Activated naive CD8-positive, alpha-beta T cell treated with anti-CD3 and anti-CD28 coated beads, Interleukin-2, amount 50 U/mL, for 16 hours (primary cell): ENCODE results near the gene IGF2BP3.

Experiments used
- DNase-seq: peaks from one replicate; pipeline ENCODE4 v3.0.0-alpha.2; 2020; ENCODE audit warnings: low read depth, low spot score

Gene IGF2BP3

DNA sequence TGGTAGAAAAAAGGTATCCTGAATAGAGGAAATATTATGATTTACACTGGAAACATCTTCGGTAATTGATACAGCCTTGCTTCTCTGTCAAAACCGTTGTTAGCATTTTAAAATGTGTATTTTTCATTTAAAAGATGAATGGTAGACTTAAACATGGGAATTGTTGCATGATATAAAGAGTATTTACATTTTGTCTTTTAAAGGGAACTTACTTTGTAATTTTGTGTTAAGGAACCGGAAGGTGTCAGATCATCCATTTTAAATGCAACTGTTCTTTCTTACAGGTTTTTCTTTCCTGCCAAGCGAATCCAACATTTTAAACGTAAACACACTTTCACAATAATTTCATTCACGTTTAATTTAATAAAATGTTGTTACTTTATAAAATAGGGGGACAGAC is 1.8 kb upstream of the IGF2BP3 start:
- no peak for DNase-seq

DNA sequence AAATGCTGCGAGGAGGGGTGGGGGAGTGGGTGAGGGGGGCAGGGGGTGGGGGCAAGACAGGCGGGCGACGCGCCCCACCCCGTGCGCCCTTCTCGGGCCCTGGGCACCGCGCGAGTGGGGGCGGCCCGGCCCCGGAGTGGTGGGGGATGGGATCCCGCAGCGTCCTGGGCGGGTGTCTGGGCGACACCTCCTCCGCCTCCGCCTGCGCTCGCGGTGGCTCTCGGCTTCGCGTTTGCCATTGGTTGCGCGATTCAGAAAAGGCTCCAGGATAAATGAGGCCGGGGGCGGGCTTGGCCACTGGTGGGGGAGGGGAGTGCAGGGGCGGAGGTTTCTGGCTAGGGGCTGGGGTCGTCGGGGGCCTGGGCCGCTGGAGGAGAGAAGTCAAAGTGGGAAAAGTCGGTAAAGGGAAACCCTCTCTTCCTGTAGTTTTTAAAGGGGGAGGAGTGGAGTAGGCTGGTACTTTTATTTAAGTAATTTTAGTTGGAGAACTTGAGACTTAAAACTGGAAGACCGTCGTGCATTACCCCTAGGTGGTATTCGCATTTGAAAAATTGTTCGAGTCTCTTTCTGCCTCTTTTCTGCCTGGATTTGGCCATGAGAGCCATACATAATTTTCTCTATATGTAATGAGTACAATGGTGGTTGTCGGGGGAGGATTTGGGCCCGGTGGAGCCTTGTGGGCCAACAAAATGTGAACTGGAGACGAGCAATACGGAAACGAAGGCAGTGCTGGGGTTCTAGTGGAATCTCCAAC is 992 bp upstream of the IGF2BP3 start:
- DNase-seq = no peak

DNA sequence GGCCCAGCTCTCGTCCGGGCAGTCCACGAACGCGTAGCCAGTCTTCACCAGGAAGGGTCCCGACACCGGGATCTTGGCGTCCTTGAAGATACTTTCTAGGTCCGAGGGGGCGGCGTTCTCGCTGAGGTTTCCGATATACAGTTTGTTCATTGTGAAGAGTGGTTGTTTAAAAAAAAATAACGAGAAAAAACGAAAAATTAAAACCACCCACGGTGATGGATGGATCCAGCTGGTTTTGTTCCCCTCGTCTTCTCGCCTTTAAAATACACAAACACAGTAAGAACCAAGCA is 385 bp downstream of the IGF2BP3 start:
- DNase-seq = no peak

DNA sequence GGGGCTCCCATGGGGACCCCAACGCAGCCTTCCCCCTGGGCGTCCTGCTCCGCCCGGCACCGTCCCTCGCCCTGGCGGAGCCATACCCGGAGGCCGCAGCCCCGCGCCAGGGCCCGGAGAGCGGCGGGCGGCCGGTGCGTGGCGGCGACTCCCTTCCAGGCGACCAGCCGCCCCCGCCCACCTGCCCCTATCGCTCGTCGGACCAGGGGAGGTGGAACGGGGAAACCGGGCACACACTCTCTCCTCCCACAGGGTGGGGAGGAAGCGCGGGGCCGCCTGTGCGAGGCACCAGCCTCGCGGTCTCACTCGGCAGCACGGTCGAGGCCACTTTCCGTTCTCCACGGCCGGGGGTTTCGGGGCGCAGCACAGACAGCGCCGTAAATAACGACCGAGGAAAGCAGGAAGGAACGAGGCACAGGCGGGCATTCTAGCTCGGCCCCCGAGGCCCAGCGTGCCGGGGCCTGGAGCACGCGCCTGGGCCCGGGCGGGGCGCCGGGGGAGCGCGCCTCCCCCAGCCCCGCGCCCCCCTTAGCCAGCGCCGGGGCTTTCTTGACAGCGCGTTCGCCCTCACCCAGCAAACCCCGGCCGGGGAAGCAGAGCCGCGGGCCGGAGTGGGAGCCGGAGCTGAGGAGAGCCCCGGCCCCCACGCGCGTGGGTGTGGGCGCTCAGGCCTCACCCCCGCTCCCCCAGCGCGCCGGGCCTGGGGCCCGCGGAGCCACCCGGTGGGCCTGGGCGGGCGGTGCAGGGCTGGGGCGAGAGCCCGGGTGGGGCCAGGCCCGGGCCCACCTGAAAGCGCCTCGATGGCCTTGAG is 936 bp downstream of the IGF2BP3 start:
- no peak for DNase-seq

DNA sequence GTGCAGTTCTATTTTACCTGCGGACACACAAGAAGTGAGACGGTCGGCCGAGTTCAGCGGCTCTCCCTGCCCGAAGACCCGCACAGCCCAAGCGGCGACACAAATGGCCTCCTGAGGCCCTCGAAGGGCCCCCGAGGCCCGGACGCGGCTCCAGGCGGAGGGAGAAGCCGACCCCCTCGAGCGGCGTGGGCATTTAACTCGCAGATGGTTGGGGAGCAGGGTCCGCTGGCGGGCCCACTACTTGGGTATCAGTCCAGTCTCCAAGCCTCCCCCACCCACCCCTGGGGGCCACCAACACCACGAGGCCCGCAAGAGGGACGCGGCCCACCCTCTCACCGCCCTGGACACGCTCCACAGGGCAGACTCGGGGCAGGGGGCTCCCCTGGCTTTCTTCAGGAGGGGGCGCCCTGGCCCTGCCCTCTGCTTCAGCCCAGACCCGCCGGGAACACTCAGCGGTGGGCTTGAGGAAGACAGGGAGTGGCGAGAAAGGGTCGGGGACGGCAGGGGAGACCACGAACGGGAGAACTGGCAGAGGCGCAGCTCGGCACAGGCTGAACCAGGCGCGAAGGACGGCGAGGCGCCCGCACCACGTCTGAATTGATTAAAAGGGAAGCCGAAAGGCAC is 1.7 kb downstream of the IGF2BP3 start:
- DNase-seq = no peak

DNA sequence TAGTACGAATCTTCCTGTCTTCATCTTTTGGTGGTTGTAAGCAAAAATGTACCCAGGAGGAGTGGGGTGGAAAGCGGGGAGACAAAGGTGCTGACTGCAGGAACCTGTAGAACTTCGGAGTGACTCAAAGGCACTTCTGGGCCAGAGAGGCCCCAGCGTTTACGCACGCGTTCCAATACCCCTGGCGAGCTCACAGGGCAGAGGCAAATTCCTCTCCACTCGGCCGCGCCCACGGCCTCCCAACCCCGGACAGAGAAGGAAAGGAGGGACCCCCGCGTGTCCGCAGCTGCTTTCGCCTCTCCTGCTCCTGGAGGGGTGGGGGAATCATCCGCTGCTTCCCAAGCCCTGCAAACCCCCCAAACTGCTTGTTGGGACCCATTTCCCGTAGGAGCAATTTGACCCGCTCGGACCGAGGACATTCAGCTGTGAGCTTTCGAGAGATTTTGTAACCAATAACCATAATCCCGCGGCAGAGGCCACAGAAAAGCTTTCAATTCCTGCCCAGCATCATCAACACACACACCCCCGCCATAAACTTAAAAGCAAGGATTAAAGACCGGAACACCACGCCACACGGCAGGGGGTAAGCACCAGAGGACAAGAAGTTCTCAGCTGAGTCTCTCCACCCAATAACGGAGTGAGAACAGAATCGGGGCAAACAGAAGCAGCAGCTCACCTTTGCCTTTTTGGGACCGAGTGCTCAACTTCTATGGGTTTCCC is 2.3 kb downstream of the IGF2BP3 start:
- DNase-seq = no peak

DNA sequence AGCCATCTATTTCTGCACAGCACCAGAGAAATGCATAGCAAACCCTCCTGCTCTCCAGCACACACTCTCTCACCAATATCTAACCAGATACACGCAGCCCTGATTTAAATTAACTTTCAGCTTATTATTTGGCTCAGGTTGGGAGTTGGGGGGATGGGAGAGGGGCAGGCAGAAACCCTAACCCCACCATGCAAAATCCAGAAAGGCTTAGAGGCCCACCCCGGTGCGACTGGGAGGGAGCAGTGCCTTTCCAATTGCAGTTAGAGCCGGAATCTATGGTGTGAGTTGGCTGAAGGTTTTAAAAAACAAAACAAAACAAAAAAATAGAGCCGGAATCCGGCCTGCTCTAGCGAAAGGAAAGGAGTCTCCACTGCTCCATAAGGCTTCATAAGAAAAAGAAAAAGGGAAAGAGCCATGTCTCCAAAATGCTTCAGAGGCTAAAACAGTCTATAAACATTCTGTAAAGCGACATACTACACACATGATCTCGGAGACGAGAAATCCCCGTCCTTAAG is 2.9 kb downstream of the IGF2BP3 start:
- DNase-seq = no peak

DNA sequence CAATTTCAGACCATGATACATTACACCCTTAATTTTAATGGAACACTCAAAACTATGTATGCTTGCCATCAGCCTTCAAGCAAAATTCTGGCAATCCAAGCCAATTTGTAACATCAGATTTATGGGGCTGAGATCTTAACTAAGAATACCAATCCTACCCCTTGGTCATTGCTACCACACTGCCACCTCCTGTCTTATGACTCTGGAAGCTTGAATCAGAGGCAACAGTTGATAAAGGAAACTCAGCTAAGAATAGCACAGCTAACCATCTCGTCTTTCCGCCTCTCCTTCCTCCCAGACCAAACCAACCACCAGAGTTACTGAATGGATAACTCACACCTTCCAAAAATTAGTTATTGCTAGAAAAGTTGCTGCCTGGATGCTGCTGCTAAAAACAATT is 7.4 kb downstream of the IGF2BP3 start:
- no peak for DNase-seq

DNA sequence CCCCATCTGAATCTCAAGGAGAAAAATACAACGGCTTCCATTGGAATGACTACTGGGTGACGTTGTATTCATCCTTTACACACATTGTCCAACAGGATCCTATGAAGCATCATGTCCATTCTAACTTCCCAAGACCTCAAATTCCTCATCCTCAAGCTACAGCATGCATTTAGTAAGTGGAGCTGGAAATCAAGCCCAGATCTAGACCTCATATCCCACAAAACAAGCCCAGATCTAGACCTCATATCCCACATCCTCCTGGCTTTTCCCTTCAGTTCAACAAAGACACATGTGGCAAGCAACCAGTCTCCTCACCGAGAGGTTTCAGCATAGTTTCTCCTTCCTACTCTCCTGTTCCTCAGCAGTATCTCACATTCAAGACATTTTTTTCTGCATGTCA is 12.2 kb downstream of the IGF2BP3 start:
- DNase-seq = no peak

DNA sequence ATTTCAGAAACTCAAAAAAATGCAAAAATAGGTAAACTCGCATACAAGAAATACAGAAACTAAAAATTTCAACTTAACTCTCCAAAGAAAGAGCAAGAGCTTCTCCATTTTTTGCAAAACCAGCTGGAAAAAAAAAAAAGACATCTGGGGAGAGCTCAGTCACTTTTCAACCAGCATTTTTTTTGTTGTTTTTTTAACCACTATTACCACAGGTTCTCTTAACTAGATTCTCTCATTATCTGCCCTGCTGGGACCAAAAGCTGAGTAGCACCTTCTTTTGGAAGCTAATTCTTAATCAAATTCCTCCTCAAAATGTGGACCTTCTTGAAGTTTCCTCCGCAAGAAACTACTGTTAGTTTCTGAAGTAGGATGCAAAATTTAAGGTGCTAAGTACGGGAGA is 14.2 kb downstream of the IGF2BP3 start:
- no peak for DNase-seq

DNA sequence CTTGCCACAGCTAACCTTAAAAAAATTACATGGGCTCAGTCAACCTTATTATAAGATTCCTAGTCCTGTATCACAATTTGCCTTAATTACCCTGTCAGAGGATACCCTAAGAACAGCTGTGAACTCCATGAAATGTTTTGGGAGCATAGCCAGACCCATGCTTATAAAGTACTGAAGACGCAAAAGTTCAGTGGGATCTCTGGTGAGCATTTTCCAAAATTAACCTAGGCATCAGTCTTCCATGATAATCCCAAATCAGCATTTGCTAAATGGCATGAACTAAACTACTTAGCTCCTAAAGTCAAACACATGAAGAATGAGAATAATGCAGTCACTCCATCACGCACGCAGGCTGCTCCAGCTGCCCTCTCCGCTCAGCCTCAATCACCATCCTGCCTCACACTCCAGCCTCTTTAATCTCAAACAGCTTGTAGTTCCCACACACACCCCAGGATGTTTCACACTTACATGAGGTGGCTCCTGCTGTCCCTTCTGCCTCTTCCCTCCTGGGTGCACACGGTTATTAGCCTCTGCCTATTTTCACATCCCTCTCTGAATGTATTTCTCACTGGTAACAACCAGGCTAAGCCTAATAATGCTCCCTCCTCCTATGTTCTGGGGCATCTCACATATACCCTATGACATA is 15.3 kb downstream of the IGF2BP3 start:
- no peak for DNase-seq

DNA sequence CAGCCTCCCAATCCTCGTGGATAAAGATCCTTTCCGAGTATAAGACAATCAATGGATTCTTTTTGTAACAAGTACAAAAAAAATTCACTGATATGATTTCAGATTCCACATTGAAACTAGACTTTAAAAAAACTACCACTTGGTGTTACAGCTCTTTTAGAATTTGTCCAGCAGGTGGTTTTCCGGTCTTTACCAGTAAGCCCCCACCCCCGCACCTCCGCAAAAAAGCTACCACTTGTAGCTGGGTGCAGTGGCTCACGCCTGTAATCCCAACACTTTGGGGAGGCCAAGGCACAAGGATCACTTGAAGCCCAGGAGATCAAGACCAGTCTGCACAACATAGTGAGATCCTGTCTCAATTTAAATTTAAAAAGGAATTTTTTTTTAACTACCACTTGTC is 19.8 kb downstream of the IGF2BP3 start:
- no peak for DNase-seq

DNA sequence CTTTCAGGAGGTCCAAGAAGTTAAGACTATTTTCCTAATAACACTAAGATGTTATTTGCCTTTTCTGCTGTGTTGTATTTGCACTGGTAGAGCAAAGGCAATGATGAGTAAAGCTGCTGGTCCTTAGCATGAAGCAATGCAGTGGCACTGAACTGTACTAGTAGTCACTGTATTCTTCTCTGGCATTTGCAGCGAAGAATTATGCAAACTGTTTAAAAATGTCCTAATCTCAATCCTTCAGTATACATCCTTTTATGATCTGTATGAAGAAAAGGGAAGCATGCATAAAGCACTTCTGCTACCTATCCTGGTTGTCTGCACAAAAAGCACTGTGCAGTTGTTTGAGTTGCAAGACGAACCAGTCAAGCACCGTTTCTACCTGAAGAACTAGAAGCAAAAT is 20.4 kb downstream of the IGF2BP3 start:
- DNase-seq = no peak

DNA sequence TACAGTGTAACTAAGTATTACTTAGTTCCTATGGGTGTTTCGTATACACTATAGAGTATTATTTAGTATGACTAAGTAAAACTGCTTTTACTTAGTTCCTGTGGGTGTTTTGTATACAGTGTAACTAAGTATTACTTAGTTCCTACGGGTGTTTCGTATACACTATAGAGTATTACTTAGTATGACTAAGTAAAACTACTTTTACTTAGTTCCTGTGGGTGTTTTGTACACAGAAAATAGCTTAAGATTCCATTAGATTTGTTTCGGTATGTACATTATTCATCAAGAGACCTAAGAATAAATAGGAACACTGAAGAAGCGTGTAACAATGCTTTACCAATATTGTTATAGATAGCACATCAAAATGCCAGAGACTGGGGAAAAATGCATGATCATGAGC is 25.0 kb downstream of the IGF2BP3 start:
- DNase-seq = no peak

DNA sequence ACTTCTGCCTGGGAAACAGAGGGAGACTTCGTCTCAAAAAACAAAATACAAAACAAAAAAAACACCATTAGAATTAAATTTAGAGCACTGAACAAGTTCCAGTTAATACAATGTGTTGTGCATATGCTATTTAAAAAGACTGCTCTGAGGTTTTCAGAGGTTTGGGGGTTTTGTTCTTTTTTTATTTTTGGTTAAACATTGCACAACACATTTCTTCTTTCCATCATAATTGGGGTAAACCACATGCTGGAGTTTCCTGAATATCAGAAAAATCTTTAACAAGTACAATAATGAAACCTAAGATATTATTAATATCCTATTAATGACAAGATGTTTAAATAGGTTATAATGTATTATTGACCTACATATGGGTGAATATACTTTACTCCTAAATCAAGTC is 26.3 kb downstream of the IGF2BP3 start:
- no peak for DNase-seq

DNA sequence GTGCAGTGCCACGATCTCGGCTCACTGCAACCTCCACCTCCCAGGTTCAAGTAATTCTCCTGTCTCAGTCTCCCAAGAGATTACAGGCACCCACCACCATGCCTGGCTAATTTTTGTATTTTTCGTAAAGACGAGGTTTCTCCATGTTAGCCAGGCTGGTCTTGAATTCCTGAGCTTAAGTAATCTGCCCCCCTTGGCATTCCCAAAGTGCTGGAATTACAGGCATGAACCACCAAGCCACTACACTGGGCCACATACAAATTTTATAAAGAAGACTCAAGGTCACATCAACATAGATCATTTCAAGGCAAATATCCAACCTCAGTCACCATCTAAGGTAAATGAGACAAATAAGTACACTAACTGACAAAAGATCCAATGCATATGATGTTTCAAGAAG is 32.1 kb downstream of the IGF2BP3 start:
- no peak for DNase-seq

DNA sequence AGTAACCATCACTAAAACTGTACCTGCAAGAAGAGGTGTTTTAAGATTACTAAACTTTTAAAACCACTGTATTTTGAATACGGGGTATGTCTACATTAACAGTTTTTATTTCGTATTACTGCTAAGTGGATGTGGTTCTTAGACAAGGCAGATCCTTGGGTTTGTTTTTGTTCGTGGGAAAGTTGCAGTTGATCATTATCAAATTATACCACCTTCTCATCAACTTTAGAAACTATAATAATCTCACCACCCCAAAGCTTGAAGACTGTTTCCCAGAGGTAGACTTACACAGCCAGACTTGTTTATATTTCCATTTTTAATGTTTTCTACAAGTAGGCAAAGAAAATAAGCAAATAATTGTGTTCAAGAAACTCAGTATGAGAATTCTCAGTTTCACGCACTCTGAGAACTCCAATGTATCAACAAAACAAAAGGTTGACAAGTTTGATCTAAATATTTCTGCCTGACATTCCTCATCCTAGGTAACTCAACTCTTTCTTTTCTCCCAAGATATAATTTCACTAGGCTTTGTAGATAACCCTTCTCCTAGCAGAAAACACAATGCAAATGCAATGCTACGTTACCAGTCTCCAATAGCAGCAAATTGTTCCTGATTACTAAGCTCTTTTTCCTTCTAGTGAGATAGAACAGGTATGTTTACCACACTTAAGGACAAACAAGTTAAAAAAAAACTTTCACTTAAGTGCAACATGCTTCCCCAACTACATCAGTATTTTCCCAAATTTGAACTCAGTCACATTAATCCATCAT is 36.0 kb downstream of the IGF2BP3 start:
- no peak for DNase-seq

DNA sequence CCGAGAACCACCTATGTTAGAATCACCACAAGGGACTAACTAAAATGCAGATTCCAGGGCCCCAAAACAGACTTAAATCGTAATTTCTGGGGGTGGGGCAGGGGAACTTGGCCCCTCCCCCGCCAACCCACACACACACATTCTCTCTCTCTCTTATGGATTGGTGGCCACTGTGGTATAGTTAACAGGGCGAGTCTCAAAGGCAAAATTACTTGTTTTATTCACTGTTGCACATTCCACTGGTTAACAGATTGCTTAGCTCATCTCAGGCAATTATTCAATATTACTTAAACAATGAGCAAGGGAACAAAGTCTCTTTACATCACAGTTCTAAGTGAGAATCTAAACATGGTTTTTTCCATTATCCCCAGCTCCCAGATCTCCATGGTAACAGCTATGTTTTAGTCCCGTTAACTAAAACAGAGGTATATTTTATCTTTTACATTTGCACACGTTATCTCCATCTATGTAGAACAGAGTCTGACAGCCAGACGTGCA is 38.5 kb downstream of the IGF2BP3 start:
- DNase-seq = no peak

DNA sequence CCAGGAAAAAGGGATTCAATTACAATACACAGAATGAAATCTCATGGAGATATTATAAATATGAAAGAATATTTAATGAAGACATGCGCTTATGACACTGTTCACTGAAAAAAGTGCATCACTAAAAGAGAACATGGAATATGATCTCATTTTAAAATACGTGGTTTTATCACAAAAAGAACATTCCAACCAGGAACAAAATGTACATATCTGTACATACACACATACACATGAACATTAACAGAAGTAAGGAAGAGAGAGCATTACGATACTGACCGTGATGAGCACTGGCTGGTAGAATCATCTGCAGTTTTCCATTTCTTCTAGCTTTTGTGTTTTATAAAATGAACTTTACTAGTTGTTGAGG is 39.4 kb downstream of the IGF2BP3 start:
- no peak for DNase-seq

DNA sequence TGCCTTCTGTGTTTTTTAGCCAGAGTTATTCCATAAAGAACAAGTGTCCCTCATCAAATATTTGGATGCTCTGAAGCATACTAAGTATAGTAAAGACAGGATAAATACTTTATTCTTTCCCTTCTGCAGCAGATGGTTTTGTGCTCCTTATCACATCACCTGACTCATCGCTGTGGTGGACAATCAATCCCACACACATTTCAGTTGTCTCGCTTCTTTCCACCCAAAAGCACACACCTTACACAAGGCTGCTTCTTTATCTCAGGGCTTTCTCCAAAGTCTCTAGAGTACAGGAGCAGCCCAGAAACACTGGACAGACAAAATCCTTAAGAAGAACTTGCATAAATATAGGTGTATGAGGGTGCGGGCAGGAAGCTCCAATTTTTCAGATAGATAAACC is 43.4 kb downstream of the IGF2BP3 start:
- no peak for DNase-seq

DNA sequence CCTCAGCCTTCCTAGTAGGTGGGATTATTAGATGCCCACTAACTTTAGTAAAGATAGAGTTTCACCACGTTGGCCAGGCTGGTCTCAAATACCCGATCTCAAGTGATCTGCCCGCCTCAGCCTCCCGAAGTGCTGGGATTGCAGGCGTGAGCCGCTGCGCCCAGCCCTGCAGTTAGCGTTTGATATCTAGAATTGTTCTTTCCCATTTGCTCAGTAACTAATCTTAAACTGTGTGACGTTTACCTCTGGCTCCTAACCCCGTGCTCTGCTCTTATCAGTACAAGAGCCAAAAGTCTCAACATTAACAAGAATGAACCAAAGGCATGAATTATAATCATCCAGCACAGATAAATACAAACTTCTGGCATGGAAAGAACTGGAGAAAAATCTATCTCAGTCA is 47.4 kb downstream of the IGF2BP3 start:
- no peak for DNase-seq
